ENCODE measurements around the gene S100A5.
"Not testable (repeated sequence)": the region's sequence is repeated elsewhere in the genome, so short reads cannot be mapped to it uniquely, and the experiment has no call there.

Gene S100A5

GRCh38 chr1:153540394-153541361 lies at the start of gene S100A5:
Gene S100A5 (minus strand): TSS chr1:153540934. CDS start chr1:153540191, 743 bp downstream.
- H3K36me3 Mint-ChIP-seq (ENCODE audit: low read depth): peaks cover 10% of the 10 kb centered on the region
- H3K4me3 Mint-ChIP-seq: peak within 1 kb of the TSS; percentile 36
- no peaks in the 10 kb centered on the region for H3K9me3 Mint-ChIP-seq
- H3K27me3 Mint-ChIP-seq: no peaks in the 10 kb centered on the region
- H3K27ac Mint-ChIP-seq: peak within 1 kb of the TSS; percentile 90
- H3K4me1 Mint-ChIP-seq (ENCODE audit: low read depth): peaks cover 87% of the 10 kb centered on the region

- H3K27ac Mint-ChIP-seq: no peak overlapping the region
- no peak overlapping the region for H3K4me3 Mint-ChIP-seq
- no peaks in the 10 kb centered on the region for H3K36me3 Mint-ChIP-seq (ENCODE audit: low read depth)
- no peaks in the 10 kb centered on the region for H3K27me3 Mint-ChIP-seq
- H3K4me1 Mint-ChIP-seq (ENCODE audit: low read depth): no peaks in the 10 kb centered on the region
- no peaks in the 10 kb centered on the region for H3K9me3 Mint-ChIP-seq
Observed at GRCh38 chr1:153588482-153588881, 47.7 kb upstream of the S100A5 start.

- H3K36me3 Mint-ChIP-seq (ENCODE audit: low read depth); H3K4me1 Mint-ChIP-seq (ENCODE audit: low read depth); H3K4me3 Mint-ChIP-seq; H3K27me3 Mint-ChIP-seq; H3K9me3 Mint-ChIP-seq; H3K27ac Mint-ChIP-seq: not testable (repeated sequence)
Observed at GRCh38 chr1:153588033-153588432, 47.3 kb upstream of the S100A5 start.

GRCh38 chr1:153587314-153587713 lies 46.6 kb upstream of the S100A5 start:
- Mint-ChIP-seq H3K27ac (no peak overlapping the region), H3K9me3 (no peaks in the 10 kb centered on the region), H3K27me3 (no peaks in the 10 kb centered on the region), H3K4me3 (no peak overlapping the region), H3K4me1 (ENCODE audit: low read depth) (no peaks in the 10 kb centered on the region), H3K36me3 (ENCODE audit: low read depth) (no peaks in the 10 kb centered on the region)

GRCh38 chr1:153586347-153586746 lies 45.6 kb upstream of the S100A5 start:
- H3K27me3 Mint-ChIP-seq: no peaks in the 10 kb centered on the region
- no peak overlapping the region for H3K27ac Mint-ChIP-seq
- H3K4me1 Mint-ChIP-seq (ENCODE audit: low read depth): no peaks in the 10 kb centered on the region
- H3K9me3 Mint-ChIP-seq: no peaks in the 10 kb centered on the region
- no peaks in the 10 kb centered on the region for H3K36me3 Mint-ChIP-seq (ENCODE audit: low read depth)
- no peak overlapping the region for H3K4me3 Mint-ChIP-seq

- Mint-ChIP-seq H3K36me3 (ENCODE audit: low read depth) (no peaks in the 10 kb centered on the region), H3K4me1 (ENCODE audit: low read depth) (no peaks in the 10 kb centered on the region), H3K4me3 (no peak overlapping the region), H3K27me3 (no peaks in the 10 kb centered on the region), H3K9me3 (no peaks in the 10 kb centered on the region), H3K27ac (no peak overlapping the region)
Observed at GRCh38 chr1:153585006-153585405, 44.3 kb upstream of the S100A5 start.

- Mint-ChIP-seq H3K4me1 (ENCODE audit: low read depth) (no peaks in the 10 kb centered on the region), H3K36me3 (ENCODE audit: low read depth) (no peaks in the 10 kb centered on the region), H3K4me3 (no peak overlapping the region), H3K27me3 (peaks cover 8% of the 10 kb centered on the region), H3K9me3 (no peaks in the 10 kb centered on the region), H3K27ac (no peak overlapping the region)
Observed at GRCh38 chr1:153583976-153584375, 43.2 kb upstream of the S100A5 start.

GRCh38 chr1:153583514-153583913 lies 42.8 kb upstream of the S100A5 start:
- not testable (repeated sequence) for H3K9me3 Mint-ChIP-seq; H3K4me3 Mint-ChIP-seq; H3K4me1 Mint-ChIP-seq (ENCODE audit: low read depth); H3K36me3 Mint-ChIP-seq (ENCODE audit: low read depth); H3K27ac Mint-ChIP-seq
- peaks cover 12% of the 10 kb centered on the region for H3K27me3 Mint-ChIP-seq

GRCh38 chr1:153582836-153583235 lies 42.1 kb upstream of the S100A5 start:
- H3K27me3 Mint-ChIP-seq: peaks cover 19% of the 10 kb centered on the region
- H3K4me1 Mint-ChIP-seq (ENCODE audit: low read depth); H3K4me3 Mint-ChIP-seq; H3K9me3 Mint-ChIP-seq; H3K36me3 Mint-ChIP-seq (ENCODE audit: low read depth); H3K27ac Mint-ChIP-seq: not testable (repeated sequence)

- Mint-ChIP-seq H3K4me1 (ENCODE audit: low read depth) (no peaks in the 10 kb centered on the region), H3K9me3 (no peaks in the 10 kb centered on the region), H3K27ac (no peak overlapping the region), H3K36me3 (ENCODE audit: low read depth) (no peaks in the 10 kb centered on the region), H3K4me3 (no peak overlapping the region), H3K27me3 (peaks cover 30% of the 10 kb centered on the region)
Observed at GRCh38 chr1:153578936-153579335, 38.2 kb upstream of the S100A5 start.

GRCh38 chr1:153578490-153578889 lies 37.8 kb upstream of the S100A5 start:
- Mint-ChIP-seq H3K4me1 (ENCODE audit: low read depth) (peaks cover 2% of the 10 kb centered on the region), H3K4me3 (no peak overlapping the region), H3K27ac (no peak overlapping the region), H3K9me3 (no peaks in the 10 kb centered on the region), H3K27me3 (peaks cover 30% of the 10 kb centered on the region), H3K36me3 (ENCODE audit: low read depth) (no peaks in the 10 kb centered on the region)

- no peaks in the 10 kb centered on the region for H3K36me3 Mint-ChIP-seq (ENCODE audit: low read depth)
- H3K27me3 Mint-ChIP-seq: peaks cover 30% of the 10 kb centered on the region
- H3K4me1 Mint-ChIP-seq (ENCODE audit: low read depth): peaks cover 10% of the 10 kb centered on the region
- no peak overlapping the region for H3K4me3 Mint-ChIP-seq
- no peak overlapping the region for H3K27ac Mint-ChIP-seq
- no peaks in the 10 kb centered on the region for H3K9me3 Mint-ChIP-seq
Observed at GRCh38 chr1:153577624-153578051, 36.9 kb upstream of the S100A5 start.

- H3K27ac Mint-ChIP-seq: no peak overlapping the region
- no peak overlapping the region for H3K4me3 Mint-ChIP-seq
- H3K36me3 Mint-ChIP-seq (ENCODE audit: low read depth): no peaks in the 10 kb centered on the region
- H3K4me1 Mint-ChIP-seq (ENCODE audit: low read depth): peaks cover 15% of the 10 kb centered on the region
- H3K27me3 Mint-ChIP-seq: peaks cover 30% of the 10 kb centered on the region
- no peaks in the 10 kb centered on the region for H3K9me3 Mint-ChIP-seq
Observed at GRCh38 chr1:153577138-153577537, 36.4 kb upstream of the S100A5 start.

- Mint-ChIP-seq H3K27me3 (peaks cover 36% of the 10 kb centered on the region), H3K4me1 (ENCODE audit: low read depth) (peaks cover 28% of the 10 kb centered on the region)
- not testable (repeated sequence) for H3K27ac Mint-ChIP-seq; H3K4me3 Mint-ChIP-seq; H3K9me3 Mint-ChIP-seq; H3K36me3 Mint-ChIP-seq (ENCODE audit: low read depth)
Observed at GRCh38 chr1:153575497-153575896, 34.8 kb upstream of the S100A5 start.

- H3K27me3 Mint-ChIP-seq: peaks cover 37% of the 10 kb centered on the region
- H3K9me3 Mint-ChIP-seq; H3K27ac Mint-ChIP-seq; H3K36me3 Mint-ChIP-seq (ENCODE audit: low read depth); H3K4me3 Mint-ChIP-seq: not testable (repeated sequence)
- peaks cover 29% of the 10 kb centered on the region for H3K4me1 Mint-ChIP-seq (ENCODE audit: low read depth)
Observed at GRCh38 chr1:153575081-153575491, 34.4 kb upstream of the S100A5 start.

- no peak overlapping the region for H3K4me3 Mint-ChIP-seq
- peaks cover 23% of the 10 kb centered on the region for H3K27me3 Mint-ChIP-seq
- H3K9me3 Mint-ChIP-seq: no peaks in the 10 kb centered on the region
- H3K27ac Mint-ChIP-seq: peak overlapping the region; percentile 85
- H3K36me3 Mint-ChIP-seq (ENCODE audit: low read depth): no peaks in the 10 kb centered on the region
- peaks cover 43% of the 10 kb centered on the region for H3K4me1 Mint-ChIP-seq (ENCODE audit: low read depth)
Observed at GRCh38 chr1:153573351-153573750, 32.6 kb upstream of the S100A5 start.

Data from stimulated activated naive CD8-positive, alpha-beta T cell treated with anti-CD3 and anti-CD28 coated beads, Interleukin-15, Interleukin-2, amounts not matched to agents 100 ng/mL and 50 ng/mL, for 24 hours (primary cell).